Keratinocyte (primary cell): ENCODE measurements around the gene PRG3. TPM values are rescaled to one million over a fixed set of nuclear protein-coding genes. Genes with fewer than 3 reads are reported as not detected.

Experiments
- DNase-seq: peaks from one replicate; pipeline ENCODE4 v3.0.0-alpha.2; 2011; ENCODE audit warnings: low read depth, missing footprints, low spot score
- FAIRE-seq: peaks from 2 replicates; lab custom pipeline; 2011; peaks lifted over from hg19 to GRCh38; lab: Jason Lieb, UNC
- H2AFZ ChIP-seq: 2 replicates; pipeline ENCODE4 v1.6.0; 2012; ENCODE audit warnings: low read length, control low read depth, inconsistent platforms; ENCODE audit not compliant: control insufficient read depth
- H3K27ac ChIP-seq: 2 replicates; pipeline ENCODE4 v1.5.1; 2011; ENCODE audit warnings: low read length; ENCODE audit not compliant: control insufficient read depth, insufficient read depth
- H3K27me3 ChIP-seq: 3 replicates; pipeline ENCODE4 v1.6.0; 2011; ENCODE audit warnings: low read length; ENCODE audit not compliant: control insufficient read depth, insufficient read depth; ENCODE audit errors: extremely low read depth
- H3K36me3 ChIP-seq, 2 experiments: 2 replicates in 1 of 2; 3 replicates in 1 of 2; pipeline ENCODE4 v1.5.1; 2011; ENCODE audit warnings: low read length in 2 of 2, mild to moderate bottlenecking in 1 of 2; ENCODE audit not compliant: control insufficient read depth in 2 of 2, insufficient read depth in 2 of 2; ENCODE audit errors: extremely low read depth in 1 of 2
- H3K4me1 ChIP-seq: 3 replicates; pipeline ENCODE4 v1.5.1; 2011; ENCODE audit warnings: low read length; ENCODE audit not compliant: control insufficient read depth, insufficient read depth; ENCODE audit errors: extremely low read depth
- H3K4me2 ChIP-seq: 3 replicates; pipeline ENCODE4 v1.6.0; 2011; ENCODE audit warnings: low read depth, low read length; ENCODE audit not compliant: control insufficient read depth, insufficient read depth; ENCODE audit errors: extremely low read depth
- H3K4me3 ChIP-seq, 3 experiments: fragments of 200-600 bp in 1 of 3; sonication (generic) in 1 of 3; 2 replicates in 2 of 3; 3 replicates in 1 of 3; pipeline ENCODE4 v1.5.1; 2011 to 2016; ENCODE audit warnings: low read length in 3 of 3, mild to moderate bottlenecking in 3 of 3, control low read depth in 2 of 3, inconsistent platforms in 1 of 3, low read depth in 1 of 3, mixed read lengths in 1 of 3, mixed run types in 1 of 3, moderate library complexity in 1 of 3; ENCODE audit not compliant: control insufficient read depth in 2 of 3, insufficient read depth in 2 of 3; ENCODE audit errors: extremely low read depth in 1 of 3
- H3K79me2 ChIP-seq: 2 replicates; pipeline ENCODE4 v1.6.0; 2012; ENCODE audit warnings: low read length; ENCODE audit not compliant: control insufficient read depth, insufficient read depth
- H3K9ac ChIP-seq: 3 replicates; pipeline ENCODE4 v1.6.0; 2011; ENCODE audit warnings: low read length; ENCODE audit not compliant: control insufficient read depth, insufficient read depth; ENCODE audit errors: extremely low read depth
- H3K9me1 ChIP-seq: 3 replicates; pipeline ENCODE4 v1.6.0; 2011; ENCODE audit warnings: low read length; ENCODE audit not compliant: control insufficient read depth, insufficient read depth; ENCODE audit errors: extremely low read depth
- H3K9me3 ChIP-seq: 2 replicates; pipeline ENCODE4 v1.5.1; 2012; ENCODE audit warnings: low read depth, low read length; ENCODE audit not compliant: control insufficient read depth
- H4K20me1 ChIP-seq: 3 replicates; pipeline ENCODE4 v1.6.0; 2011; ENCODE audit warnings: low read length; ENCODE audit not compliant: control insufficient read depth, insufficient read depth; ENCODE audit errors: extremely low read depth
- EZH2 ChIP-seq: IDR thresholded peaks from one replicate; pipeline ENCODE4 v1.6.1; 2012; ENCODE audit warnings: inconsistent platforms, mild to moderate bottlenecking, low read length, moderate library complexity
- dilution Hi-C: fragments of 300-500 bp; cut with MboI; formaldehyde crosslinking; loops from one replicate; pipeline ENCODE4 v1.7.0; 2020; ENCODE audit warnings: low sequenced_read_pairs; ENCODE audit not compliant: extremely low pct_ligation_motif_present
- polyA plus RNA-seq, 5 experiments: library from polyadenylated mRNA; depleted of rRNA in 3 of 5; stranded (reverse) in 3 of 5; stranded (forward) in 1 of 5; unstranded in 1 of 5; fragments of >200 nt; gene quantifications; 1 replicate in 1 of 5; 2 replicates in 3 of 5; 3 replicates in 1 of 5; pipeline versions ENCODE4 v1.2.1 to v1.2.3, GENCODE V29; 2011 to 2012; ENCODE audit warnings: missing spikeins in 2 of 5, low read depth in 1 of 5, low replicate concordance in 1 of 5
- TF ChIP-seq, protein P1 (sequence below), 3 experiments: IDR thresholded peaks in 1 of 3; conservative IDR thresholded peaks in 1 of 3; optimal IDR thresholded peaks in 1 of 3; 2 replicates in 2 of 3; 3 replicates in 1 of 3; pipeline versions ENCODE3 to v1.5.1; 2011; ENCODE audit warnings: low read length in 3 of 3, mild to moderate bottlenecking in 3 of 3, moderate library complexity in 2 of 3, control low read depth in 1 of 3, inconsistent platforms in 1 of 3; ENCODE audit not compliant: insufficient read depth in 2 of 3; ENCODE audit errors: extremely low read depth in 1 of 3

The PRG3 gene
- polyA plus RNA-seq, 1 donor (not counting 4 experiments of a cell fraction or from before 2014, with no cell fraction given) = not detected

DNA sequence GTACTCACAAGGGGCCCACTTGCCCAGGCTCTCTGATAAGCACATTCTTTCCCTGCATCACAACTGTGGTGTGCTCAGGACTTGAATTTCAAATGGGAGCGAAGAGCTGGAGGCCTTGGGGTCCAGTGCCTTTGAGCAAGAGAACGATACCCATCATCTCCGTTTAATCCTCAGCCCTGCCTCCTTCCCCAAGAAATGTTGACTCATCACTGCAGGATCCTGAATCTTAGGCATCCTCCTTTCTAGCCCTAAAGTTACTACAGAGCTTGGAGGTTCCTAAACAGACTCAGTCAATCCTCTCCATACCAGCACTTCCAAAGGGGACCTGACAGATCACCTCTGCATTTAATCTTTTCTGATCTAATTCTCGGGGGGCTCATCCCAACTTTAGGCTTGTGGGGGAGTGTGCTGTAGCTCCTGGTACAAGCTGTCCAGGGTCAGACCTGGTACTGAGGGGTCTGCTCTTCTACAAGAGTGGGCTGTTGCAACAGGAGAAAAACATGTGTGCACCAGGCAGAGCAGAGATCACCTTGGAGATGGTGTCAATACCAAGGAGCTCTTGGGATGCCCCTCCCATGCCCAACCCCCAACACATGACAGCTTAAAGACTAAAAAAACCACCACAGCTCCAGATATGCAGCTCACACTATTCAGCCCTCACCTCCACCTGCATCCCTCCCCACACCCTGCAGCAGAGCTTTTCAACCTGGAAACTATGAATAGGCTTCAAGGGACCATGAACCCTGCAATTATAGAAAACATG lies 13.4 kb upstream of the PRG3 start:
- Histone ChIP-seq H4K20me1 (no peaks in the 10 kb centered on the region), H3K4me2 (no peak overlapping the region), H3K9me1 (no peaks in the 10 kb centered on the region), H3K27me3 (no peaks in the 10 kb centered on the region), H3K9me3 (no peaks in the 10 kb centered on the region), H3K27ac (no peak overlapping the region), H3K4me3 (no peak overlapping the region), H3K9ac (no peak overlapping the region), H3K79me2 (no peaks in the 10 kb centered on the region), H3K36me3 (no peaks in the 10 kb centered on the region), H2AFZ (no peak overlapping the region), H3K4me1 (peaks cover 17% of the 10 kb centered on the region)
- no peak for FAIRE-seq
- dilution Hi-C loops = no loop called here
- TF ChIP-seq, protein P1, sequence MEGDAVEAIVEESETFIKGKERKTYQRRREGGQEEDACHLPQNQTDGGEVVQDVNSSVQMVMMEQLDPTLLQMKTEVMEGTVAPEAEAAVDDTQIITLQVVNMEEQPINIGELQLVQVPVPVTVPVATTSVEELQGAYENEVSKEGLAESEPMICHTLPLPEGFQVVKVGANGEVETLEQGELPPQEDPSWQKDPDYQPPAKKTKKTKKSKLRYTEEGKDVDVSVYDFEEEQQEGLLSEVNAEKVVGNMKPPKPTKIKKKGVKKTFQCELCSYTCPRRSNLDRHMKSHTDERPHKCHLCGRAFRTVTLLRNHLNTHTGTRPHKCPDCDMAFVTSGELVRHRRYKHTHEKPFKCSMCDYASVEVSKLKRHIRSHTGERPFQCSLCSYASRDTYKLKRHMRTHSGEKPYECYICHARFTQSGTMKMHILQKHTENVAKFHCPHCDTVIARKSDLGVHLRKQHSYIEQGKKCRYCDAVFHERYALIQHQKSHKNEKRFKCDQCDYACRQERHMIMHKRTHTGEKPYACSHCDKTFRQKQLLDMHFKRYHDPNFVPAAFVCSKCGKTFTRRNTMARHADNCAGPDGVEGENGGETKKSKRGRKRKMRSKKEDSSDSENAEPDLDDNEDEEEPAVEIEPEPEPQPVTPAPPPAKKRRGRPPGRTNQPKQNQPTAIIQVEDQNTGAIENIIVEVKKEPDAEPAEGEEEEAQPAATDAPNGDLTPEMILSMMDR (optimal IDR thresholded peaks at IDR 0.05 in 1 of 3, IDR thresholded peaks at IDR 0.05 in 1 of 3, conservative IDR thresholded peaks at IDR 0.05 in 1 of 3; ENCODE audit: extremely low read depth in 1 of 3, insufficient read depth in 2 of 3, low read length in 3 of 3) = no peak
- no peak for TF ChIP-seq EZH2
- no peak for DNase-seq

DNA sequence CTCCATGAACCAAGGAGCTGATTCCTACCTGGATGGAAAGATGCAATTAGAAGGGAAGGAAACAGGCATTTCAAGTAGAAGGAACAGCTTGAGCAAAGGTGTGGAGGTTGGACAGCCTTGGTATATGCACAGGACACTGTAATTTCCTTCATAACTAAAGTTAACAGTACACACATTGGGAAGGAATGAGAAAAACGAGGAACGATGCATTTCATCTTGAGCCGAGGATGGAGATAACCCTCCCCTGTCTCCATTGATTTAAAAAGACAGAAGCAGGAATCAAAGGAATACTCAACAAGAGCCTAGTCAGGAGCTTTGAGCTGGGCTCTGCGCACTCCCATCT lies 11.8 kb upstream of the PRG3 start:
- no peaks in the 10 kb centered on the region for H3K27me3 ChIP-seq
- peak; percentile 71 for FAIRE-seq
- dilution Hi-C loops = no loop called here

More for the DNA sequence above, 11.8 kb upstream of the PRG3 start:
- no peaks in the 10 kb centered on the region for H3K9me1 ChIP-seq
- H3K4me1 ChIP-seq = peaks cover 8% of the 10 kb centered on the region
- no peaks in the 10 kb centered on the region for H4K20me1 ChIP-seq
- H2AFZ ChIP-seq = no peak overlapping the region
- no peak overlapping the region for H3K4me3 ChIP-seq
- no peak overlapping the region for H3K4me2 ChIP-seq
- TF ChIP-seq EZH2 = no peak
- TF ChIP-seq, protein P1 (optimal IDR thresholded peaks at IDR 0.05 in 1 of 3, IDR thresholded peaks at IDR 0.05 in 1 of 3, conservative IDR thresholded peaks at IDR 0.05 in 1 of 3; ENCODE audit: extremely low read depth in 1 of 3, insufficient read depth in 2 of 3, low read length in 3 of 3) = no peak
- H3K36me3 ChIP-seq = no peaks in the 10 kb centered on the region
- H3K79me2 ChIP-seq = no peaks in the 10 kb centered on the region
- H3K27ac ChIP-seq = no peak overlapping the region
- DNase-seq = no peak
- H3K9ac ChIP-seq = no peak overlapping the region
- no peaks in the 10 kb centered on the region for H3K9me3 ChIP-seq
